H1 (cell line): Measurements from ENCODE around the gene KIAA1671.

ENCODE experiments used
- CBX8 ChIP-seq: fragments of 300-800, 300-1000 bp; sonication (generic); IDR thresholded peaks from 2 replicates; pipeline ENCODE4 v1.7.1; 2016; ENCODE audit warnings: low read depth, low read length, borderline replicate concordance
- CEBPB ChIP-seq: IDR thresholded peaks from 2 replicates; pipeline ENCODE4 v1.6.1; 2012; ENCODE audit warnings: low read depth, low read length
- CTCF ChIP-seq, 3 experiments: IDR thresholded peaks; 1 replicate in 2 of 3; 2 replicates in 1 of 3; pipeline versions ENCODE4 v1.5.1 to v1.6.1; 2011; ENCODE audit warnings: low read length in 3 of 3, mild to moderate bottlenecking in 3 of 3, inconsistent platforms in 2 of 3, low read depth in 1 of 3, moderate library complexity in 1 of 3; ENCODE audit not compliant: insufficient read depth in 1 of 3; ENCODE audit errors: control extremely low read depth in 1 of 3
- EP300 ChIP-seq, 2 experiments: IDR thresholded peaks; 1 replicate in 1 of 2; 2 replicates in 1 of 2; pipeline ENCODE4 v1.6.1; 2011 to 2012; ENCODE audit warnings: low read depth in 2 of 2, low read length in 2 of 2, mild to moderate bottlenecking in 2 of 2, borderline replicate concordance in 1 of 2, inconsistent platforms in 1 of 2, moderate library complexity in 1 of 2
- EZH2 ChIP-seq: fragments of 200-600 bp; sonication (generic); IDR thresholded peaks from 2 replicates; pipeline ENCODE4 v1.7.1; 2012; ENCODE audit warnings: low read depth, mild to moderate bottlenecking, moderate library complexity, low read length, inconsistent platforms; ENCODE audit not compliant: severe bottlenecking
- HDAC2 ChIP-seq, 2 experiments: fragments of 300-600 bp in 1 of 2; sonication (generic) in 1 of 2; IDR thresholded peaks; 2 replicates each; pipeline ENCODE4 v1.6.1; 2011 to 2012; ENCODE audit warnings: low read depth in 2 of 2, low read length in 2 of 2, mild to moderate bottlenecking in 2 of 2, moderate library complexity in 2 of 2, borderline replicate concordance in 1 of 2, inconsistent platforms in 1 of 2
- POLR2A ChIP-seq, 2 experiments: IDR thresholded peaks; 1 replicate in 1 of 2; 2 replicates in 1 of 2; pipeline ENCODE4 v1.6.1; 2011; ENCODE audit warnings: low read depth in 2 of 2, low read length in 2 of 2, mild to moderate bottlenecking in 2 of 2; ENCODE audit errors: control extremely low read depth in 1 of 2
- RAD21 ChIP-seq, 2 experiments: IDR thresholded peaks in 1 of 2; conservative IDR thresholded peaks in 1 of 2; 2 replicates each; pipeline ENCODE4 v1.6.1; 2011; ENCODE audit warnings: low read depth in 2 of 2, low read length in 2 of 2, improper control_type of control experiment in 1 of 2, inconsistent platforms in 1 of 2, mild to moderate bottlenecking in 1 of 2, moderate library complexity in 1 of 2
- SP1 ChIP-seq: IDR thresholded peaks from 2 replicates; pipeline ENCODE4 v1.6.1; 2011; ENCODE audit warnings: low read depth, low read length
- SUZ12 ChIP-seq: fragments of 200-600 bp; sonication (generic); IDR thresholded peaks from 2 replicates; pipeline ENCODE4 v1.6.1; 2012; ENCODE audit warnings: mild to moderate bottlenecking, inconsistent platforms, low read length, moderate library complexity, mixed read lengths
- YY1 ChIP-seq: IDR thresholded peaks from 2 replicates; pipeline ENCODE4 v1.6.1; 2011; ENCODE audit warnings: low read depth, mild to moderate bottlenecking, low read length
- ZNF274 ChIP-seq: IDR thresholded peaks from 2 replicates; pipeline ENCODE4 v1.7.0; 2012; ENCODE audit warnings: low read length, borderline replicate concordance; ENCODE audit errors: extremely low read depth

- TF ChIP-seq POLR2A (IDR thresholded peaks at IDR 0.05; ENCODE audit: control extremely low read depth in 1 of 2, low read depth in 2 of 2, low read length in 2 of 2) (no peak), YY1 (peak; percentile 47; the same call in 1 of the 2 replicates), CTCF (IDR thresholded peaks at IDR 0.05; ENCODE audit: control extremely low read depth in 1 of 3, insufficient read depth in 1 of 3, low read depth in 1 of 3, low read length in 3 of 3) (peak; percentile 90 to 98 (median 91)), CEBPB (no peak), SP1 (no peak), EP300 (IDR thresholded peaks at IDR 0.05; ENCODE audit: borderline replicate concordance in 1 of 2, low read depth in 2 of 2, low read length in 2 of 2) (no peak), SUZ12 (no peak), HDAC2 (IDR thresholded peaks at IDR 0.05; ENCODE audit: borderline replicate concordance in 1 of 2, low read depth in 2 of 2, low read length in 2 of 2) (no peak), EZH2 (no peak), CBX8 (no peak), RAD21 (IDR thresholded peaks at IDR 0.05 in 1 of 2, conservative IDR thresholded peaks at IDR 0.05 in 1 of 2; ENCODE audit: low read depth in 2 of 2, low read length in 2 of 2) (peak; percentile 93 to 94), ZNF274 (no peak)
Measured at GRCh38 chr22:25048659-25049647, 96.4 kb downstream of the KIAA1671 start.
